Airway epithelial cell (primary cell): Measurements from ENCODE around the gene MANSC1. TPM values are rescaled to one million over a fixed set of nuclear protein-coding genes. Genes with fewer than 3 reads are reported as not detected.

ENCODE experiments used
- total RNA-seq: library from RNA; depleted of rRNA; stranded (reverse); fragments of >200 nt; gene quantifications from 2 replicates; pipeline ENCODE4 v1.2.3, GENCODE V29; 2015

The MANSC1 gene
- 5.2 and 10.6 TPM in 2 replicates for total RNA-seq

GRCh38 chr12:12349711-12350665, at the start of gene MANSC1:
Gene MANSC1, minus strand, starts transcription at chr12:12350242. Its CDS starts 6,928 bp downstream, at chr12:12343314.

GRCh38 chr12:12356896-12357718, 7.1 kb upstream of the MANSC1 start, which contains the start of gene BORCS5:
Gene BORCS5, plus strand, starts transcription at chr12:12357078. Its CDS starts 374 bp downstream, at chr12:12357452.

Other genes starting within 250 kb of the MANSC1 start
- gene LRP6, start 83.2 kb downstream of the MANSC1 start, total RNA-seq = 6.2 and 16.4 TPM in 2 replicates
- 8.7 and 14.3 TPM in 2 replicates for gene BORCS5, start 6.8 kb upstream of the MANSC1 start, total RNA-seq
- 10.1 and 10.5 TPM in 2 replicates for gene DUSP16, start 212.6 kb upstream of the MANSC1 start, total RNA-seq